DOHH2 (cell line): Measurements from ENCODE around the gene RAP1GDS1.

Experiments
- H3F3A ChIP-seq: fragments of 200-600 bp; sonication (generic), shearing (Covaris generic); 2 replicates; pipeline ENCODE4 v1.6.0; 2016; ENCODE audit warnings: antibody characterized with exemption, mild to moderate bottlenecking; ENCODE audit not compliant: control insufficient read depth, insufficient read depth
- H3K27ac ChIP-seq: fragments of 200-600 bp; sonication (generic); 2 replicates; pipeline ENCODE4 v1.5.1; 2014; ENCODE audit warnings: low read depth, mild to moderate bottlenecking, low read length, moderate library complexity
- H3K27me3 ChIP-seq: fragments of 200-600 bp; sonication (generic); 2 replicates; pipeline ENCODE4 v1.6.1; 2014; ENCODE audit warnings: mild to moderate bottlenecking, low read length, mixed read lengths; ENCODE audit not compliant: control insufficient read depth
- H3K36me3 ChIP-seq: fragments of 200-600 bp; sonication (generic); 2 replicates; pipeline ENCODE4 v1.6.1; 2014; ENCODE audit warnings: mild to moderate bottlenecking, low read length, moderate library complexity, mixed read lengths; ENCODE audit not compliant: control insufficient read depth
- H3K4me1 ChIP-seq: fragments of 200-600 bp; sonication (generic); 2 replicates; pipeline ENCODE4 v1.6.1; 2014; ENCODE audit warnings: mild to moderate bottlenecking, low read length, mixed read lengths; ENCODE audit not compliant: control insufficient read depth
- H3K4me2 ChIP-seq: fragments of 200-600 bp; sonication (generic); 2 replicates; pipeline ENCODE4 v1.6.0; 2014; ENCODE audit warnings: mild to moderate bottlenecking, low read length, moderate library complexity
- H3K4me3 ChIP-seq: fragments of 200-600 bp; sonication (generic); 2 replicates; pipeline ENCODE4 v1.5.1; 2014; ENCODE audit warnings: mild to moderate bottlenecking, low read length, mixed read lengths
- H3K79me2 ChIP-seq: fragments of 200-600 bp; sonication (generic); 2 replicates; pipeline ENCODE4 v1.6.1; 2014; ENCODE audit warnings: mild to moderate bottlenecking, low read length, mixed read lengths; ENCODE audit not compliant: control insufficient read depth
- H3K9me2 ChIP-seq: fragments of 200-600 bp; sonication (generic); replicated peaks from 2 replicates; pipeline ENCODE4 v1.6.1; 2014; ENCODE audit warnings: mild to moderate bottlenecking, low read length, mixed read lengths; ENCODE audit not compliant: control insufficient read depth
- H3K9me3 ChIP-seq: fragments of 200-600 bp; sonication (generic); 2 replicates; pipeline ENCODE4 v1.6.1; 2014; ENCODE audit warnings: antibody characterized with exemption, low read length, mixed read lengths; ENCODE audit not compliant: control insufficient read depth, insufficient read depth
- H4K20me1 ChIP-seq: fragments of 200-600 bp; sonication (generic); 2 replicates; pipeline ENCODE4 v1.6.0; 2014; ENCODE audit warnings: low read depth, mild to moderate bottlenecking, antibody characterized with exemption, low read length, moderate library complexity; ENCODE audit not compliant: control insufficient read depth, insufficient read depth
- CTCF ChIP-seq: fragments of 200-600 bp; sonication (generic); IDR thresholded peaks from one replicate; pipeline ENCODE4 v1.5.1; 2014; ENCODE audit warnings: antibody characterized with exemption, mild to moderate bottlenecking, low read depth, low read length; ENCODE audit not compliant: poor library complexity, severe bottlenecking
- EZH2phosphoT487 ChIP-seq: fragments of 200-600 bp; sonication (generic); IDR thresholded peaks from 2 replicates; pipeline ENCODE4 v1.6.1; 2017; ENCODE audit warnings: borderline replicate concordance, mild to moderate bottlenecking, antibody characterized with exemption, low read length, moderate library complexity, mixed read lengths

RAP1GDS1 gene

GRCh38 chr4:98387345-98388026, 126.3 kb downstream of the RAP1GDS1 start:
- Histone ChIP-seq H3K9me2 (no peaks in the 10 kb centered on the region), H3K9me3 (no peaks in the 10 kb centered on the region), H3K4me2 (no peak overlapping the region), H3K4me1 (peaks cover 13% of the 10 kb centered on the region), H3F3A (no peaks in the 10 kb centered on the region), H3K36me3 (no peaks in the 10 kb centered on the region), H3K27me3 (no peaks in the 10 kb centered on the region), H3K4me3 (no peak overlapping the region), H3K79me2 (no peaks in the 10 kb centered on the region), H3K27ac (no peak overlapping the region), H4K20me1 (no peaks in the 10 kb centered on the region)
- no peak for TF ChIP-seq CTCF
- TF ChIP-seq EZH2phosphoT487, result no peak

GRCh38 chr4:98394134-98394533, 132.9 kb downstream of the RAP1GDS1 start:
- no peak overlapping the region for H3K4me3 ChIP-seq
- H3K27me3 ChIP-seq, result no peaks in the 10 kb centered on the region
- H3K4me1 ChIP-seq, result peaks cover under 1% of the 10 kb centered on the region; the same call in 1 of the 2 replicates
- no peaks in the 10 kb centered on the region for H3F3A ChIP-seq
- no peak overlapping the region for H3K4me2 ChIP-seq
- no peak overlapping the region for H3K27ac ChIP-seq
- H3K79me2 ChIP-seq, result no peaks in the 10 kb centered on the region
- H3K36me3 ChIP-seq, result no peaks in the 10 kb centered on the region; the same call in 1 of the 2 replicates
- TF ChIP-seq CTCF (no peak), EZH2phosphoT487 (no peak)
- H3K9me3 ChIP-seq, result no peaks in the 10 kb centered on the region
- H4K20me1 ChIP-seq, result no peaks in the 10 kb centered on the region
- H3K9me2 ChIP-seq, result no peaks in the 10 kb centered on the region

- Histone ChIP-seq H4K20me1 (no peaks in the 10 kb centered on the region), H3K9me2 (no peaks in the 10 kb centered on the region), H3K27me3 (no peaks in the 10 kb centered on the region), H3K4me2 (no peak overlapping the region), H3K4me3 (no peak overlapping the region), H3K4me1 (peaks cover 4% of the 10 kb centered on the region; the same call in 1 of the 2 replicates), H3K36me3 (no peaks in the 10 kb centered on the region), H3K27ac (no peak overlapping the region), H3K9me3 (no peaks in the 10 kb centered on the region), H3K79me2 (no peaks in the 10 kb centered on the region), H3F3A (no peaks in the 10 kb centered on the region)
- TF ChIP-seq EZH2phosphoT487 (no peak), CTCF (no peak)
Observed at GRCh38 chr4:98399915-98400314, 138.7 kb downstream of the RAP1GDS1 start.
